ENCODE data around the gene PSMB1.
A peak's percentile ranks its signal among the peaks of the same experiment; 100 is the strongest.
"Not testable (repeated sequence)": the region's sequence is repeated elsewhere in the genome, so short reads cannot be mapped to it uniquely, and the experiment has no call there.

Gene PSMB1

GRCh38 chr6:170535004-170535403, 18.1 kb downstream of the PSMB1 start:
- no peak for DNase-seq (ENCODE audit: low read depth in 3 of 3)

- no peak for DNase-seq (ENCODE audit: low read depth in 3 of 3)
These were observed 19.3 kb downstream of the PSMB1 start for GRCh38 chr6:170533792-170534191.

GRCh38 chr6:170532867-170533488, 20.1 kb downstream of the PSMB1 start:
- no peak for DNase-seq (ENCODE audit: low read depth in 3 of 3)

- peak; percentile 30 to 42 (median 42) for DNase-seq (ENCODE audit: low read depth in 3 of 3)
These were observed 23.2 kb downstream of the PSMB1 start for GRCh38 chr6:170529839-170530469.

GRCh38 chr6:170527995-170528394, 25.1 kb downstream of the PSMB1 start:
- not testable (repeated sequence) for DNase-seq (ENCODE audit: low read depth in 3 of 3)

GRCh38 chr6:170525795-170526194, 27.3 kb downstream of the PSMB1 start:
- DNase-seq (ENCODE audit: low read depth in 3 of 3): no peak

- no peak for DNase-seq (ENCODE audit: low read depth in 3 of 3)
These were observed 29.0 kb downstream of the PSMB1 start for GRCh38 chr6:170524172-170524502.

GRCh38 chr6:170523256-170524171, 29.6 kb downstream of the PSMB1 start:
- no peak for DNase-seq (ENCODE audit: low read depth in 3 of 3)

- DNase-seq (ENCODE audit: low read depth in 3 of 3): no peak
These were observed 30.4 kb downstream of the PSMB1 start for GRCh38 chr6:170522565-170523183.

- peak in 1 of 3 experiments; percentile 10 for DNase-seq (ENCODE audit: low read depth in 3 of 3)
These were observed 36.1 kb downstream of the PSMB1 start for GRCh38 chr6:170516783-170517616.

GRCh38 chr6:170514908-170515307, 38.2 kb downstream of the PSMB1 start:
- no peak for DNase-seq (ENCODE audit: low read depth in 3 of 3)

GRCh38 chr6:170512249-170512648, 40.9 kb downstream of the PSMB1 start:
- no peak for DNase-seq (ENCODE audit: low read depth in 3 of 3)

GRCh38 chr6:170510631-170511030, 42.5 kb downstream of the PSMB1 start:
- DNase-seq (ENCODE audit: low read depth in 3 of 3): no peak

- no peak for DNase-seq (ENCODE audit: low read depth in 3 of 3)
These were observed 43.4 kb downstream of the PSMB1 start for GRCh38 chr6:170509723-170510018.

GRCh38 chr6:170508892-170509722, 44.0 kb downstream of the PSMB1 start:
- not testable (repeated sequence) for DNase-seq (ENCODE audit: low read depth in 3 of 3)

GRCh38 chr6:170508275-170508674, 44.8 kb downstream of the PSMB1 start:
- DNase-seq (ENCODE audit: low read depth in 3 of 3): not testable (repeated sequence)

GRCh38 chr6:170507728-170508127, 45.4 kb downstream of the PSMB1 start:
- DNase-seq (ENCODE audit: low read depth in 3 of 3): not testable (repeated sequence)

GRCh38 chr6:170506446-170506845, 46.7 kb downstream of the PSMB1 start:
- no peak for DNase-seq (ENCODE audit: low read depth in 3 of 3)

GRCh38 chr6:170505306-170505705, 47.8 kb downstream of the PSMB1 start:
- DNase-seq (ENCODE audit: low read depth in 3 of 3): no peak

- no peak for DNase-seq (ENCODE audit: low read depth in 3 of 3)
These were observed 48.6 kb downstream of the PSMB1 start for GRCh38 chr6:170504479-170504878.

- no peak for DNase-seq (ENCODE audit: low read depth in 3 of 3)
These were observed 49.7 kb downstream of the PSMB1 start for GRCh38 chr6:170503414-170503761.
